GM12878 (cell line): ENCODE measurements around the gene CSF3R. TPM values are rescaled to one million over a fixed set of nuclear protein-coding genes. Genes with fewer than 3 reads are reported as not detected.

Experiments
- BHLHE40 ChIP-seq, 2 experiments: fragments of 450-650 bp in 1 of 2; IDR thresholded peaks; 2 replicates each; pipeline ENCODE4 v1.6.1; 2011 to 2017; ENCODE audit warnings: low read depth in 2 of 2, borderline replicate concordance in 1 of 2, improper control_type of control experiment in 1 of 2, low read length in 1 of 2, mild to moderate bottlenecking in 1 of 2
- CHD4 ChIP-seq: fragments of 200-600 bp; sonication (generic); IDR thresholded peaks from 2 replicates; pipeline ENCODE4 v1.6.1; 2016; ENCODE audit warnings: mild to moderate bottlenecking
- ELK1 ChIP-seq: IDR thresholded peaks from 2 replicates; pipeline ENCODE4 v1.6.1; 2012; ENCODE audit warnings: low read depth, low read length, improper control_type of control experiment
- GABPA ChIP-seq: IDR thresholded peaks from 2 replicates; pipeline ENCODE4 v1.6.1; 2014; ENCODE audit warnings: antibody characterized with exemption, low read depth, mild to moderate bottlenecking, inconsistent platforms
- HDGF ChIP-seq: fragments of 450-650 bp; IDR thresholded peaks from 2 replicates; pipeline ENCODE4 v1.6.1; 2016; ENCODE audit warnings: antibody characterized with exemption
- KLF5 ChIP-seq: fragments of 450-650 bp; IDR thresholded peaks from 2 replicates; pipeline ENCODE4 v1.6.1; 2014; ENCODE audit warnings: mild to moderate bottlenecking; ENCODE audit not compliant: partially characterized antibody
- NFYA ChIP-seq: IDR thresholded peaks from 2 replicates; pipeline ENCODE4 v1.6.1; 2011; ENCODE audit warnings: low read depth, mild to moderate bottlenecking, low read length, improper control_type of control experiment, borderline replicate concordance
- NFYB ChIP-seq: IDR thresholded peaks from 2 replicates; pipeline ENCODE4 v1.6.1; 2011; ENCODE audit warnings: low read depth, mild to moderate bottlenecking, low read length, improper control_type of control experiment, moderate library complexity; ENCODE audit not compliant: insufficient read depth
- NR2F1 ChIP-seq: fragments of 450-650 bp; conservative IDR thresholded peaks from 2 replicates; pipeline ENCODE4 v1.6.1; 2017; ENCODE audit warnings: mild to moderate bottlenecking
- PBX3 ChIP-seq: IDR thresholded peaks from 2 replicates; pipeline ENCODE4 v1.6.1; 2011; ENCODE audit warnings: mild to moderate bottlenecking, low read depth, low read length, moderate library complexity; ENCODE audit not compliant: insufficient replicate concordance
- PML ChIP-seq: IDR thresholded peaks from 2 replicates; pipeline ENCODE4 v1.6.1; 2012; ENCODE audit warnings: low read length, inconsistent platforms
- RFX5 ChIP-seq: IDR thresholded peaks from 2 replicates; pipeline ENCODE4 v1.6.1; 2011; ENCODE audit warnings: low read depth, low read length, improper control_type of control experiment
- SMC3 ChIP-seq: IDR thresholded peaks from 2 replicates; pipeline ENCODE4 v1.6.1; 2011; ENCODE audit warnings: low read length, improper control_type of control experiment, borderline replicate concordance
- SREBF1 ChIP-seq: IDR thresholded peaks from 2 replicates; pipeline ENCODE4 v1.6.1; 2012; ENCODE audit warnings: mild to moderate bottlenecking, low read length
- SREBF2 ChIP-seq: IDR thresholded peaks from 2 replicates; pipeline ENCODE4 v1.6.1; 2012; ENCODE audit warnings: mild to moderate bottlenecking, low read length
- SRF ChIP-seq, 2 experiments: IDR thresholded peaks; 2 replicates each; pipeline ENCODE4 v1.6.1; 2011; ENCODE audit warnings: low read depth in 2 of 2, low read length in 2 of 2, mild to moderate bottlenecking in 1 of 2, moderate library complexity in 1 of 2
- WRNIP1 ChIP-seq: IDR thresholded peaks from 2 replicates; pipeline ENCODE4 v1.6.1; 2011; ENCODE audit warnings: low read depth, low read length, improper control_type of control experiment, borderline replicate concordance
- ZBTB33 ChIP-seq: fragments of 450-650 bp; IDR thresholded peaks from 2 replicates; pipeline ENCODE4 v1.6.1; 2017; ENCODE audit warnings: mild to moderate bottlenecking
- ZNF384 ChIP-seq: IDR thresholded peaks from 2 replicates; pipeline ENCODE4 v1.6.1; 2012; ENCODE audit warnings: low read depth, mild to moderate bottlenecking, low read length, improper control_type of control experiment, borderline replicate concordance
- ZSCAN29 ChIP-seq: fragments of 450-650 bp; IDR thresholded peaks from 2 replicates; pipeline ENCODE4 v1.6.1; 2017; ENCODE audit warnings: mild to moderate bottlenecking, moderate library complexity
- polyA plus RNA-seq, 11 experiments: library from polyadenylated mRNA; depleted of rRNA in 4 of 11; unstranded in 6 of 11; stranded (reverse) in 5 of 11; fragments of >200 nt; fragmentation: Nextera tagmentation in 4 of 11; fragmentation: Illumina TruSeq in 1 of 11; extraction: Ambion mirVana in 4 of 11; extraction: Trizol in 1 of 11; gene quantifications; 1 replicate in 1 of 11; 2 replicates in 10 of 11; pipeline versions ENCODE4 v1.2.1 to v1.2.3, GENCODE V29; 2011 to 2016; ENCODE audit warnings: inconsistent platforms in 2 of 11, missing spikeins in 2 of 11, low read depth in 1 of 11
- total RNA-seq, 4 experiments: library from RNA; depleted of rRNA in 3 of 4; stranded (reverse); fragments of >200 nt in 3 of 4; fragmentation: Illumina TruSeq in 1 of 4; extraction: Trizol in 1 of 4; gene quantifications; 2 replicates each; pipeline versions ENCODE4 v1.2.1 to v1.2.3, GENCODE V29; 2013 to 2021
- TF ChIP-seq, protein P1 (sequence below): IDR thresholded peaks from 2 replicates; pipeline ENCODE4 v1.6.1; 2012; ENCODE audit warnings: low read depth, low read length, improper control_type of control experiment
- TF ChIP-seq, protein P2 (sequence below): fragments of 450-650 bp; IDR thresholded peaks from 2 replicates; pipeline ENCODE4 v1.6.1; 2017; ENCODE audit warnings: low read depth, mild to moderate bottlenecking, moderate library complexity
- TF ChIP-seq, protein P3 (sequence below): IDR thresholded peaks from 2 replicates; pipeline ENCODE4 v1.6.1; 2011; ENCODE audit warnings: low read depth, low read length, improper control_type of control experiment, borderline replicate concordance
- TF ChIP-seq, protein P4 (sequence below): IDR thresholded peaks from 2 replicates; pipeline ENCODE4 v1.6.1; 2011; ENCODE audit warnings: borderline replicate concordance, low read depth, mild to moderate bottlenecking, moderate library complexity, mixed read lengths, low read length; ENCODE audit not compliant: insufficient read depth; ENCODE audit errors: extremely low read length

CSF3R gene
- total and polyA plus RNA-seq, 10 of the 15 experiments (the other 5 are each of a cell fraction or from before 2014, with no cell fraction given): 0.13 TPM; not detected in 9

DNA sequence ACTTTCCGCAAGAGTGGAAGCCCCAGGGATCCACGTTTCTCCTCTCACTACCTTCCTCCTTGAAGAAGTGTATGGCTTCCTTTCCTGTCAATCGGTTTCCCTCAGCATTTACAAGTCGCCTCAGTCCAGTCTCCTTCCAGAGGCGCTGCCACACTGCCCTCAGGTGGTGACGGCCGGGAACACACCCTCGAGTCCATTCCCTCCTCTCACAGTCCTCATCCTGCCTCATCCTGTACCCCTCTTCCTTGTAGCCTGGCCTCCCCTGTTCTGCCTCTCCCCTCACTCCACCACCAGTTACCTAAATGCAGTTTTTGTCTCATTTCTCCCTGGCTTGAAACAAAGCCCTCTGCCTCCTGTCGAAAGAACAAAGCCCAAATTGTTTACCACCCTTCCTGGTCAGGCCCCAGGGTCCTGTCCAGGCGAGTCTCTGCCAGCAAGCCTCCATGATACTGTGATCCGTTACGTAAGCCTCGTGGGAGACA, 61.8 kb downstream of the CSF3R start (continued):
- TF ChIP-seq HDGF (peak; percentile 95), WRNIP1 (no peak), NFYB (no peak), KLF5 (no peak), SRF (IDR thresholded peaks at IDR 0.05; ENCODE audit: low read depth in 2 of 2, low read length in 2 of 2) (no peak), ZNF384 (no peak), CHD4 (no peak), ELK1 (no peak), SMC3 (peak; percentile 99), NFYA (no peak), RFX5 (no peak), ZSCAN29 (no peak), GABPA (no peak), SREBF1 (no peak), BHLHE40 (IDR thresholded peaks at IDR 0.05; ENCODE audit: borderline replicate concordance in 1 of 2, low read depth in 2 of 2, low read length in 1 of 2) (peak in 1 of 2 experiments; percentile 48; a peak in 1 of 4 replicates), ZBTB33 (no peak), PBX3 (peak; percentile 66), NR2F1 (no peak), SREBF2 (no peak), PML (no peak)
- TF ChIP-seq, protein P1, sequence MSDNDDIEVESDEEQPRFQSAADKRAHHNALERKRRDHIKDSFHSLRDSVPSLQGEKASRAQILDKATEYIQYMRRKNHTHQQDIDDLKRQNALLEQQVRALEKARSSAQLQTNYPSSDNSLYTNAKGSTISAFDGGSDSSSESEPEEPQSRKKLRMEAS: no peak
- TF ChIP-seq, protein P2, sequence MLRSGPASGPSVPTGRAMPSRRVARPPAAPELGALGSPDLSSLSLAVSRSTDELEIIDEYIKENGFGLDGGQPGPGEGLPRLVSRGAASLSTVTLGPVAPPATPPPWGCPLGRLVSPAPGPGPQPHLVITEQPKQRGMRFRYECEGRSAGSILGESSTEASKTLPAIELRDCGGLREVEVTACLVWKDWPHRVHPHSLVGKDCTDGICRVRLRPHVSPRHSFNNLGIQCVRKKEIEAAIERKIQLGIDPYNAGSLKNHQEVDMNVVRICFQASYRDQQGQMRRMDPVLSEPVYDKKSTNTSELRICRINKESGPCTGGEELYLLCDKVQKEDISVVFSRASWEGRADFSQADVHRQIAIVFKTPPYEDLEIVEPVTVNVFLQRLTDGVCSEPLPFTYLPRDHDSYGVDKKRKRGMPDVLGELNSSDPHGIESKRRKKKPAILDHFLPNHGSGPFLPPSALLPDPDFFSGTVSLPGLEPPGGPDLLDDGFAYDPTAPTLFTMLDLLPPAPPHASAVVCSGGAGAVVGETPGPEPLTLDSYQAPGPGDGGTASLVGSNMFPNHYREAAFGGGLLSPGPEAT: no peak
- TF ChIP-seq, protein P3, sequence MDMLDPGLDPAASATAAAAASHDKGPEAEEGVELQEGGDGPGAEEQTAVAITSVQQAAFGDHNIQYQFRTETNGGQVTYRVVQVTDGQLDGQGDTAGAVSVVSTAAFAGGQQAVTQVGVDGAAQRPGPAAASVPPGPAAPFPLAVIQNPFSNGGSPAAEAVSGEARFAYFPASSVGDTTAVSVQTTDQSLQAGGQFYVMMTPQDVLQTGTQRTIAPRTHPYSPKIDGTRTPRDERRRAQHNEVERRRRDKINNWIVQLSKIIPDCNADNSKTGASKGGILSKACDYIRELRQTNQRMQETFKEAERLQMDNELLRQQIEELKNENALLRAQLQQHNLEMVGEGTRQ: no peak
- TF ChIP-seq, protein P4, sequence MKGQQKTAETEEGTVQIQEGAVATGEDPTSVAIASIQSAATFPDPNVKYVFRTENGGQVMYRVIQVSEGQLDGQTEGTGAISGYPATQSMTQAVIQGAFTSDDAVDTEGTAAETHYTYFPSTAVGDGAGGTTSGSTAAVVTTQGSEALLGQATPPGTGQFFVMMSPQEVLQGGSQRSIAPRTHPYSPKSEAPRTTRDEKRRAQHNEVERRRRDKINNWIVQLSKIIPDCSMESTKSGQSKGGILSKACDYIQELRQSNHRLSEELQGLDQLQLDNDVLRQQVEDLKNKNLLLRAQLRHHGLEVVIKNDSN: no peak
